Cardiac fibroblast (primary cell): ENCODE data around the gene TTC9C.

Experiments
- DNase-seq, 2 donors: peaks; one replicate each; pipeline versions ENCODE4 v3.0.0 to v3.0.0-alpha.2; 2010; ENCODE audit warnings: low read depth in 2 of 2
- H3K4me3 ChIP-seq, 2 donors: replicated peaks in 1 of 2; 1 replicate in 1 of 2; 2 replicates in 1 of 2; pipeline ENCODE4 v1.5.1; 2011; ENCODE audit warnings: low read depth in 2 of 2, low read length in 2 of 2, mild to moderate bottlenecking in 2 of 2, moderate library complexity in 1 of 2
- TF ChIP-seq, protein P1 (sequence below): IDR thresholded peaks from one replicate; pipeline ENCODE4 v1.5.1; 2011; ENCODE audit warnings: low read depth, mild to moderate bottlenecking, low read length, inconsistent platforms

The TTC9C gene

DNA sequence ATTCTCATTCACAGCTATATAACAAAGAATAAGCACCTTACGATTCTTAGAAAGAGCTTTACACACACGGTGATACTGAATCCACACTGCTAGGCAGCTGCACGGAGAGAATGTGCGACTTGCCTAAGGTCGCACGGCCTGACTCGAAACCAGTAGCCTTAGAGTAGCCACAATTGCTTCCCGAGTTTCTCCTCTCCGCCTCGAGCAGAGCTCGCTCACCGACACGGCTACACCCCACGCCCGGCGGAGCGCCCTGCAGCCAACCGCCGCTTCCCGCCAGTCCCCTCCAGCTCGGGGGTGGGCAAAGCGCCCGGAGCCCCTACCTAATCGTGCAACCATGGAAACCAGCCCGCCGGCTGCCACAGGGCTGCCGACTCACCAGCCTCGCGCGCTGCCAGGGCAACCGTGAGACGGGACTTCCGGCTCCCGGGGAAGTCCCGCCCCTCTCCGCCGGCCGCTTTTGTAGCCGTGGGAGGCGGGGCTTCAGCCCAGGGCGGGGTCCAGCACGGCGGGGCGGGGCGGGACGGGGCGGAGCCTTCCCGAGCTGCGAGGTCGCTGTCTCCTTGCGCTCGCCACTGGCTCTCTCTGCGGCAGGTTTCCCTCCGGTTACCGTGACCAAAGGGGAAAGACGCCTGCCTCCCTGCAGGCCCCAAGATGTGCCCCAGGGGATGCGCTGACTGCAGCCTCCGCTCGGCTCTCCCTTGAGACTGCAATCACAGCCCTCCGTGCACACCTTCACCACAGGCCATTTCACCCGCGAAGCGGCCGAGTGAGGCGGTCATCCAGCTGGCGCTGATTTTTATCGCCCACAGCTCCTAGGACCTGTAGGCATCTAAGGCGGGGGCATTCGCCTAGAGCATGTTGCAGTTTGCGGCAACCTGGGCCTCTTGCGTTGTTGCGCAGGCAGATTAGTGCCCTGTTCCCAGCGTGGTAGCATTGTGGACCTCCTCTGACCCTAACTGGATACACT lies 22.1 kb upstream of the TTC9C start:
- DNase-seq: peak; percentile 92 to 97
- TF ChIP-seq, protein P1, sequence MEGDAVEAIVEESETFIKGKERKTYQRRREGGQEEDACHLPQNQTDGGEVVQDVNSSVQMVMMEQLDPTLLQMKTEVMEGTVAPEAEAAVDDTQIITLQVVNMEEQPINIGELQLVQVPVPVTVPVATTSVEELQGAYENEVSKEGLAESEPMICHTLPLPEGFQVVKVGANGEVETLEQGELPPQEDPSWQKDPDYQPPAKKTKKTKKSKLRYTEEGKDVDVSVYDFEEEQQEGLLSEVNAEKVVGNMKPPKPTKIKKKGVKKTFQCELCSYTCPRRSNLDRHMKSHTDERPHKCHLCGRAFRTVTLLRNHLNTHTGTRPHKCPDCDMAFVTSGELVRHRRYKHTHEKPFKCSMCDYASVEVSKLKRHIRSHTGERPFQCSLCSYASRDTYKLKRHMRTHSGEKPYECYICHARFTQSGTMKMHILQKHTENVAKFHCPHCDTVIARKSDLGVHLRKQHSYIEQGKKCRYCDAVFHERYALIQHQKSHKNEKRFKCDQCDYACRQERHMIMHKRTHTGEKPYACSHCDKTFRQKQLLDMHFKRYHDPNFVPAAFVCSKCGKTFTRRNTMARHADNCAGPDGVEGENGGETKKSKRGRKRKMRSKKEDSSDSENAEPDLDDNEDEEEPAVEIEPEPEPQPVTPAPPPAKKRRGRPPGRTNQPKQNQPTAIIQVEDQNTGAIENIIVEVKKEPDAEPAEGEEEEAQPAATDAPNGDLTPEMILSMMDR: no peak
- peak overlapping the region; percentile 62 to 71 for H3K4me3 ChIP-seq

DNA sequence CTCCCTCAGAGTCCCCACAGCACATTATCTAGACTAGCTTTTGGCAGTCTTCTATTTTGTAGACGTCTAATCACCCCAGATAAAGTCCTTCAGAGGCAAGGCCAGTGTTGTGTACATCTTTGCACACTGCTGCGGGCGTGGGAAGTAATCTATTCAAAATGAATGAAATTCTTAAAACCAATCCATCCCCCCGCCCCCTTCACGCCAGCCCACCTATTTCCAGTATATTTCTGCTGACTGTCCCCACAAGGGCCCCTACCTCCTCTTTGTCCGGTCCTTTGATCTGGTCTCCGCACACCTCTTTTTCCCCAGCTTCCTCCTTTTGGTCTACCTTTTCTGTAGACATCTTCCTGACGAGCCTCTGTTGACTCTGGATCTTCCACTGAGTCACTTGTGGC lies 21.4 kb upstream of the TTC9C start:
- no peak overlapping the region for H3K4me3 ChIP-seq
- TF ChIP-seq, protein P1: no peak
- no peak for DNase-seq

DNA sequence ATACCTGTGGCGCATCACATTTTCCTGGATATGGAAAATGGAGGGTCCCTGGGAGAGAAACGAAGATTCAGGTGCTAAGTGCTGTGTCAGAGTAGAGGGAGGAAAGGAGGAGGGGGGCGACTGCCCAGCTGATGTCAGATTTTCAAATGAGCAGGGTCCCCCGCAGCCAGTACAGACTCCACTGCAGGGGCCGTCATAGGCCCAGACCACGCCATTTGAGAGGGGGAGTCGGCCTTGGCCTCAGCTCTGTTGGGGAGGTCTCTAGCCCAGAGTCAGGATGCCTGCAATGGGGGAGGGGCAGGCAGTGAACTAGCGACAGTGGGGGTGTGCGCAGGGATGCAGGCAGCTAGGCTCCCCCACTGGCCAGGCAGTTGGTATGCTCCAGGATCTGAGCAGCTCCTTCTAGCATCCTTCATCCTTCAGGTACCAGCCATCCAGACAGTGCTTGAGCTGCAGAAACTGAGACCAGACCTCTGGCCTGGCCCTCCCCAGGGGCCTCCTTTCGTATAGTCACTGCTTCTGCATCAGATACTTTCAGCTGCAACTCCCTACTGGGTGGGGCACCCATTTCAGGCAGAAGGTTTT lies 20.9 kb upstream of the TTC9C start, which contains the start of the genes BSCL2 and GNG3:
BSCL2 (minus strand) TSS at position 148 of the 585 bp plus-strand sequence. CDS start 229 bp downstream, outside the sequence.
GNG3 (plus strand) TSS at position 400 of the 585 bp plus-strand sequence. CDS start 620 bp downstream, outside the sequence.
- TF ChIP-seq, protein P1: no peak
- no peak for DNase-seq
- H3K4me3 ChIP-seq: peak within 1 kb of the TSS; percentile 37 to 40

DNA sequence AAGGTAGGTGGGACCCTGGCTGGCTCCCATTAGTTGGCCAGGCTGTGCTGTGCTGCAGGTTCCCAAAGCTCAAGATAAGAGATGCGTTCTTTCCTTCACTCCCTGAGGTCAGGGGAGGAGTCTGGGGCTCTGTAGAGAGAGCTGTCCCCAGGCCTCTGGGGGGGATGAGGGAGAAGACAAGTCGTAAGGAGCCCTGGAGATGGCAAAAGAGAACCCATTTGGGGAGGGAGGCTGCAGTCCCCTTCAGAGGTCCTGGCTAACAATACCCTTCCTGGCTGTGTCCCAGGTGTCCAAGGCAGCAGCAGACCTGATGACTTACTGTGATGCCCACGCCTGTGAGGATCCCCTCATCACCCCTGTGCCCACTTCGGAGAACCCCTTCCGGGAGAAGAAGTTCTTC lies 19.9 kb upstream of the TTC9C start:
- TF ChIP-seq, protein P1: no peak
- peak overlapping the region in 1 of 2 donors; percentile 50 for H3K4me3 ChIP-seq
- DNase-seq: no peak

DNA sequence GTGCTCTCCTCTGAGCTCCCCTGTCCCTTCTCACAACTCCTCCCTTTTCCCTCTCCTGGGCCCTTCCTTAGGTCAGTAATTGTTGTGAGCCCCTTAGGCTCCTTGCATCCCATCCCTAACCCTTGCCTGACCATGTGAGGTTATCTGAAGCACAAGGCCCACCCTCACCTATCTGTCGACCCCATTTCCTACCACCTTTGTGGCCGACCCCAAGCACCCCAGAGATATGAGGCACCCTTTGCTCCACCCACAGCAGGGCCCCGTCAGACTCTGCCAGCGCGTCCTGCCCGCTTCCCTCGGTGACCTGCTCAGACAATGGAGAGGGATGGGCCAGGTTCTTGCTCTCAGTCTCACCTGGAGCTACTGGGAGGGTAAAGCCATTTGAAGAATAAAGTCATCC lies 19.5 kb upstream of the TTC9C start:
- TF ChIP-seq, protein P1: no peak
- H3K4me3 ChIP-seq: peak overlapping the region; percentile 50 to 51
- DNase-seq: no peak

DNA sequence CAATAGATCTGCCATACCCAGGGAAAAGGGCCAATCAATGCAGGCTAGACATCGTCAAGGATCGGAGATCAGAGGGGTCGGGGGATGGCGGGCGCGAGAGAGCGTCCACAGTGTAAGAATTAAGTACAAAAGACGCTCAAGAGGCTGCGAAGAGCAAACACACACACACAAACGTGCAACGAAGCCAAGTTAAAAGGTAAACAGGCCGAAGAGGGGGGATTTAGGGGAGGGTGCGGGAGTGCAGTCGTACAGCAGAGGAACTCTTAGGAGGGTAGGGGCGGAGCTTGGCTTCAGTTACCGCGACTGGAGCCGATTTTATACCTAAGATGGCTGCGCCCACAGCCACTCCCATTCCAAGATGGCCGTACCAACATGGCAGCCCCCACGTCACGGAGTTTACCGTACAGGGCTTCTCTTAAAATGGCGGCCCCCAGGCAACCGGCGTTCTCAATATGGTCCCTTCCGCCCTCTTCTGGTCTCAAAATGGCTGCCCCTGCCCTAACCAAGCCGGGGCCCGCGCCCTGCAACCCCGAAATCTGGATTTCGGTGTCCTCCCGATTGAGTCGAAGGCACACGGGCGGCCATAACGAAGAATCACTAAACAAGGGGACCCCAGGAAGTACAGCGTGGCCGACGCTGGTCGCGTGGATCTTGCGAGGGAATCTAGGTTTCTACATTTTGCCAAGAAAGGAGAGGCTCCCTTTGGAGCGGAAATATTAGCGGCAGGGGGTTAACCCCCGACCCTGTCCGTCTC lies 18.9 kb upstream of the TTC9C start:
- TF ChIP-seq, protein P1: no peak
- H3K4me3 ChIP-seq: peak overlapping the region; percentile 50 to 51
- DNase-seq: peak; percentile 99
